B cell (primary cell): Measurements from ENCODE around the gene MYO1H.
A peak's percentile ranks its signal among the peaks of the same experiment; 100 is the strongest.

Experiments
- CTCF ChIP-seq: fragments of 200-600 bp; IDR thresholded peaks from one replicate; pipeline ENCODE4 v1.8.0; 2022; ENCODE audit warnings: antibody characterized with exemption, mild to moderate bottlenecking
- EZH2 ChIP-seq: IDR thresholded peaks from 2 replicates; pipeline ENCODE4 v1.6.1; 2012; ENCODE audit warnings: borderline replicate concordance, low read depth, mild to moderate bottlenecking, moderate library complexity, low read length; ENCODE audit not compliant: insufficient read depth, poor library complexity, severe bottlenecking

DNA sequence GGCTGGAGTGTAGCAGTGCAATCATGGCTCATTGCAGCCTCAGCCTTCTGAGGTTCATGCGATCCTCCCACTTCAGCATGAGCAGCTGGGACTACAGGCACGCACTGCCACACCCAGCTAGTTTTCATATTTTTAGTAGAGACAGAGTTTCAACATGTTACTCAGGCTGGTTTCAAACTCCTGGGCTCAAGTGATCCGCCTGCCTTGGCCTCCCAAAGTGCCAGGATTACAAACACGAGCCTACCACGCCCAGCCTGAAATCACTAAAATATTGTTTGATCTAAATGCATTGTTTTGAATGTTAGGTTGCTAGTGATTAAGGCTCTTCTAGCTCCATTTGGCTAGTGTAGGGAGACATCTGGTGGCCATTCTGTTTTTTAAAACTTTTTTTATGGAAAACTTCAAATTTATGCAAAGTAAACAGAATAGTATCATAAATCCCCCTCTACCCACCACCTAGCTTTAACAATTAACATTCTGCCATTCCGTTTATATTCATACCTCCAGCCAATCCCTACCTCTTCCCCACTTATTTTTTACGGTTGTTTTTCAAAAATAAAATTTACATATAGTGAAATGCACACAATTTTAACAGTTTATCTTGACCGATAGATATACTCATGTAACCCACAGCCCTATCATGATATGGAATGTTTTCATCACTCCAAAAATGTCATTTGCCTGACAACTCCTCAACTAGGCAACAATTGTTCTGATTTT is 37.8 kb downstream of the MYO1H start:
- TF ChIP-seq CTCF (peak; percentile 40), EZH2 (no peak)
